Stimulated activated CD8-positive, alpha-beta memory T cell treated with anti-CD3 and anti-CD28 coated beads, Interleukin-12 subunit alpha, Interleukin-12 subunit beta, amount 100 ng/mL, for 24 hours (primary cell): ENCODE data around the gene DYRK2.
"Not testable (repeated sequence)": the region's sequence is repeated elsewhere in the genome, so short reads cannot be mapped to it uniquely, and the experiment has no call there.

Experiments used
- DNase-seq: peaks from one replicate; pipeline ENCODE4 v3.0.0-alpha.2; 2020; ENCODE audit errors: extremely low read depth

DYRK2 gene

GRCh38 chr12:67671419-67671818 is 22.9 kb downstream of the DYRK2 start:
- DNase-seq = no peak

- no peak for DNase-seq
These were observed 23.3 kb downstream of the DYRK2 start for GRCh38 chr12:67671892-67672291.

- not testable (repeated sequence) for DNase-seq
These were observed 24.0 kb downstream of the DYRK2 start for GRCh38 chr12:67672507-67672906.

GRCh38 chr12:67673509-67673908 is 25.0 kb downstream of the DYRK2 start:
- not testable (repeated sequence) for DNase-seq

- DNase-seq = no peak
These were observed 25.9 kb downstream of the DYRK2 start for GRCh38 chr12:67674417-67674816.

GRCh38 chr12:67676624-67677023 is 28.1 kb downstream of the DYRK2 start:
- DNase-seq = no peak

- no peak for DNase-seq
These were observed 28.6 kb downstream of the DYRK2 start for GRCh38 chr12:67677166-67677565.

GRCh38 chr12:67681105-67681778 is 32.7 kb downstream of the DYRK2 start:
- no peak for DNase-seq

GRCh38 chr12:67681941-67682620 is 33.5 kb downstream of the DYRK2 start:
- no peak for DNase-seq

- DNase-seq = no peak
These were observed 40.8 kb downstream of the DYRK2 start for GRCh38 chr12:67689385-67689784.

- no peak for DNase-seq
These were observed 42.1 kb downstream of the DYRK2 start for GRCh38 chr12:67690656-67691055.

GRCh38 chr12:67691220-67691619 is 42.7 kb downstream of the DYRK2 start:
- DNase-seq = no peak

- no peak for DNase-seq
These were observed 43.6 kb downstream of the DYRK2 start for GRCh38 chr12:67692135-67692534.

- DNase-seq = no peak
These were observed 44.4 kb downstream of the DYRK2 start for GRCh38 chr12:67692966-67693365.

- DNase-seq = no peak
These were observed 45.3 kb downstream of the DYRK2 start for GRCh38 chr12:67693894-67694293.

- no peak for DNase-seq
These were observed 45.9 kb downstream of the DYRK2 start for GRCh38 chr12:67694306-67694900.

- no peak for DNase-seq
These were observed 47.4 kb downstream of the DYRK2 start for GRCh38 chr12:67695974-67696373.

- DNase-seq = no peak
These were observed 48.9 kb downstream of the DYRK2 start for GRCh38 chr12:67697443-67697842.

- DNase-seq = no peak
These were observed 49.4 kb downstream of the DYRK2 start for GRCh38 chr12:67697967-67698366.

GRCh38 chr12:67698672-67699581 is 50.4 kb downstream of the DYRK2 start:
- DNase-seq = peak; percentile 10

GRCh38 chr12:67701121-67701520 is 52.6 kb downstream of the DYRK2 start:
- no peak for DNase-seq

GRCh38 chr12:67702136-67702535 is 53.6 kb downstream of the DYRK2 start:
- no peak for DNase-seq
